Right atrium auricular region (tissue), 2 donors: ENCODE data around the gene PKLR. TPM values are rescaled to one million over a fixed set of nuclear protein-coding genes. Genes with fewer than 3 reads are reported as not detected.
A peak's percentile ranks its signal among the peaks of the same experiment; 100 is the strongest.

Source experiments
- DNase-seq: peaks from one replicate; pipeline ENCODE4 v3.0.0-alpha.2; 2019; ENCODE audit warnings: low spot score
- H3K27ac ChIP-seq, 2 donors: fragments of 200-600 bp; sonication (generic); 1 replicate in 1 of 2; 2 replicates in 1 of 2; pipeline ENCODE4 v1.5.1; 2016 to 2019
- H3K27me3 ChIP-seq, 2 donors: fragments of 200-600 bp; sonication (generic); one replicate each; pipeline versions ENCODE4 v1.5.1 to v1.6.0; 2017 to 2019
- H3K36me3 ChIP-seq: fragments of 200-600 bp; sonication (generic); one replicate; pipeline ENCODE4 v1.5.1; 2016
- H3K4me1 ChIP-seq, 2 donors: fragments of 200-600 bp; sonication (generic); one replicate each; pipeline versions ENCODE4 v1.5.1 to v1.6.0; 2017 to 2019
- H3K4me3 ChIP-seq, 2 donors: fragments of 200-600 bp; sonication (generic); 1 replicate in 1 of 2; 2 replicates in 1 of 2; pipeline ENCODE4 v1.5.1; 2017 to 2019; ENCODE audit warnings: mild to moderate bottlenecking in 1 of 2, moderate library complexity in 1 of 2
- H3K9me3 ChIP-seq, 2 donors: fragments of 200-600 bp; sonication (generic); one replicate each; pipeline ENCODE4 v1.5.1; 2019
- microRNA counts, 2 donors: library from miRNA; unstranded; fragments of <30 nt; microRNA quantifications; one replicate each; lab custom pipeline; 2016 to 2017
- microRNA-seq, 2 donors: library from miRNA; unstranded; fragments of <30 nt; microRNA quantifications; one replicate each; pipeline ENCODE4, GENCODE V29; 2016 to 2017; ENCODE audit warnings: borderline number of aligned reads in 2 of 2, borderline replicate concordance in 1 of 2
- total RNA-seq, 2 donors: library from RNA; depleted of rRNA; stranded (reverse); fragments of >200 nt; gene quantifications; one replicate each; pipeline ENCODE4 v1.1.0, GENCODE V29; 2016
- TF ChIP-seq, protein P1 (sequence below), 2 donors: fragments of 200-600 bp; sonication (generic); IDR thresholded peaks; one replicate each; pipeline ENCODE4 v1.5.1; 2019; ENCODE audit warnings: antibody characterized with exemption in 2 of 2

The PKLR gene
- total RNA-seq, 2 donors from 2014 or later, result not detected

DNA sequence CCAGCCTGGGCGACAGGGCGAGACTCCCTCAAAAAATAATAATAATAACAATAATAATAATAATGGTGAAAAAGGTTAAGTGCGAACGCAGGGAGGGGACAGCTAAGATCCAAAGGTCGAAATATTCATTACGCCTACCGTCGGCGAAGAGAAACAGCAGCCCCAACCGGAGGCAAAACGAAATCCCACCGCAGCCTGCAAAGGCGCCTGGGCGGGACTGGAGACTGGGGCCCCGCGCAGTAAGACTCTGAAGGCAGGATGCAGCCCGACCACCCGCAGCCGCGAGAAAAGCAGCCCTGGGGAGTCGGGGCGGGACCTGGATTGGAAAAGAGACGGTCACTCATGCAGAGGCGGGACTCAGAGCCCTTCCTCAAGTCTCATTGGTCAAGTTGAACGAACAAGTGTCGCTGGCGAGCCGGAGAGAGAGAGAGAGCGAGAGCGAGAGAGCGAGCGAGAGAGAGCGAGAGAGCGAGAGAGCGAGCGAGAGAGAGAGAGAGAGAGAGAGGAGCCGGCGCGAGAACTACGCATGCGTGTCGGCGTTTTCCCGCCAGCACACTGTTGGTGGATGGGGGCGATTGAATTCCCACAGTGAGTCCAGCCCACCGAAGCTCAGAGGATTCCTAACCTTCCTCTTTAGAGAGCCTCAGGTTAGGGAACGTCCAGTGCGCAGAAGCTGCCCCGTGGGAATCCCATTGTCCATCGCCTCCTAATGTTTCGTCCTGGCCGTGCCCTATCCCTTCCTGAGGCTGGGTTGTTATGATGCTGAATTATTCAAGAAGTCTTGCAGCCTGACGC is 56.7 kb downstream of the PKLR start:
- no peaks in the 10 kb centered on the region for H3K9me3 ChIP-seq
- peaks cover 9% of the 10 kb centered on the region for H3K36me3 ChIP-seq
- TF ChIP-seq, protein P1, sequence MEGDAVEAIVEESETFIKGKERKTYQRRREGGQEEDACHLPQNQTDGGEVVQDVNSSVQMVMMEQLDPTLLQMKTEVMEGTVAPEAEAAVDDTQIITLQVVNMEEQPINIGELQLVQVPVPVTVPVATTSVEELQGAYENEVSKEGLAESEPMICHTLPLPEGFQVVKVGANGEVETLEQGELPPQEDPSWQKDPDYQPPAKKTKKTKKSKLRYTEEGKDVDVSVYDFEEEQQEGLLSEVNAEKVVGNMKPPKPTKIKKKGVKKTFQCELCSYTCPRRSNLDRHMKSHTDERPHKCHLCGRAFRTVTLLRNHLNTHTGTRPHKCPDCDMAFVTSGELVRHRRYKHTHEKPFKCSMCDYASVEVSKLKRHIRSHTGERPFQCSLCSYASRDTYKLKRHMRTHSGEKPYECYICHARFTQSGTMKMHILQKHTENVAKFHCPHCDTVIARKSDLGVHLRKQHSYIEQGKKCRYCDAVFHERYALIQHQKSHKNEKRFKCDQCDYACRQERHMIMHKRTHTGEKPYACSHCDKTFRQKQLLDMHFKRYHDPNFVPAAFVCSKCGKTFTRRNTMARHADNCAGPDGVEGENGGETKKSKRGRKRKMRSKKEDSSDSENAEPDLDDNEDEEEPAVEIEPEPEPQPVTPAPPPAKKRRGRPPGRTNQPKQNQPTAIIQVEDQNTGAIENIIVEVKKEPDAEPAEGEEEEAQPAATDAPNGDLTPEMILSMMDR (IDR thresholded peaks at IDR 0.05), result peak; percentile 44 to 100

DNA sequence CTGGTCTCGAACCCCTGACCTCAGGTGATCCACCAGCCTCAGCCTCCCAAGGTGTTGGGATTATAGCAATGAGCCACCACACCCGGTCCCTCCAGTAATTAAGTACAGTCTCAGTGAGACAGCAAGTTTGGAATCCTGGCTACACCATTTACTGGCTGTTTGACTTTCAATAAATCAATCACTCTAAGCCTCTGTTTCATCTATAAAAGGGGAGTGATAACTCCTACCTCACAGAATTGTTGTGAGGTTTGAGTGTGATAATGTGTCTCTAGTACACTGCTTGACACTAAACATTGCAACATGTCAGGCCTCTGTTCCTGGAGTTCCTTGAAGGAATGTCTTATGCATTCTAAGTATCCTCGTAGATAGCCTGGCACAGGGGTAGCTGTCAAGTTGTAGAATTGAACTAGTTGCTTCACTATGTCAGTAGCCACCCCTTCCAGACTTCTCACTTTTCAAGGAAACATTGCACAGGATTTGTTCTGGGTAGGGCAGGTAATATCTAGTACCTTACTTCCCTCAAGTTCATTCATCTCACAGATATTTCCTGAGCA is 58.4 kb downstream of the PKLR start:
- Histone ChIP-seq H3K4me1 (peaks cover 3 to 26% of the 10 kb centered on the region in 2 donors), H3K36me3 (peaks cover 5% of the 10 kb centered on the region), H3K27me3 (no peaks in the 10 kb centered on the region), H3K4me3 (peak overlapping the region in 1 of 2 donors; percentile 63), H3K27ac (peak overlapping the region; percentile 89 to 92), H3K9me3 (no peaks in the 10 kb centered on the region)
- TF ChIP-seq, protein P1 (IDR thresholded peaks at IDR 0.05), result no peak
- DNase-seq, result no peak

More for the DNA sequence above, 56.7 kb downstream of the PKLR start:
- H3K27me3 ChIP-seq, result no peaks in the 10 kb centered on the region
- H3K27ac ChIP-seq, result peak overlapping the region; percentile 89 to 92
- H3K4me1 ChIP-seq, result peaks cover 3 to 26% of the 10 kb centered on the region in 2 donors
- DNase-seq, result peak; percentile 99
- peak overlapping the region; percentile 58 to 63 for H3K4me3 ChIP-seq

DNA sequence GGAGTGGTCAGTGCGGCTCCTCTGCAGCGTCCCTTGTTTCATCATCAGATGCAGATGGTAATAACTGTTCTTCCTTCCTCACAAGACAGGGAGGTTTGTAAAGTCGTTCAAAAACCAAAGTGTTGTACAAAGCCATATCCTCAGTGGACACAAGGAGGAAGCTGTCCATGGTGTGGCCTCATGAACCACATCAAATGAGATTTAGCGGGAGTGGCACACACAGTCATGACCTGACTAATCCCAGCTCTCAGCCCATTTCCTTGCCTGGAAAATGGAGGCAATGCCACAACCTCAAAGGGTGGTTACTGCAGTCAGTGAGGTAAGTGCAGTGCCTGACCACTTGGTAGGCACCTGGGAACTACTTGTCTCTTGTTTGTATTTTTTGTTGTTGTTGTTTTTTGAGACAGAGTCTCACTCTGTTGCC is 59.4 kb downstream of the PKLR start:
- Histone ChIP-seq H3K27ac (peak overlapping the region in 1 of 2 donors; percentile 12), H3K4me1 (peaks cover 3 to 26% of the 10 kb centered on the region in 2 donors), H3K9me3 (no peaks in the 10 kb centered on the region), H3K36me3 (peaks cover 3% of the 10 kb centered on the region), H3K4me3 (no peak overlapping the region), H3K27me3 (no peaks in the 10 kb centered on the region)
- TF ChIP-seq, protein P1 (IDR thresholded peaks at IDR 0.05), result no peak
- DNase-seq, result no peak

GRCh38 chr1:155241069-155241679 is 60.1 kb downstream of the PKLR start:
- Histone ChIP-seq H3K27ac (peak overlapping the region; percentile 12 to 35), H3K27me3 (no peaks in the 10 kb centered on the region), H3K9me3 (no peaks in the 10 kb centered on the region), H3K36me3 (peaks cover 7% of the 10 kb centered on the region), H3K4me1 (peaks cover 3 to 26% of the 10 kb centered on the region in 2 donors), H3K4me3 (peak overlapping the region; percentile 31 to 45)
- TF ChIP-seq, protein P1 (IDR thresholded peaks at IDR 0.05), result no peak
- peak; percentile 86 for DNase-seq

MicroRNAs within 50 kb of the gene (microRNA counts, 767-probe panel; counts per million panel counts)
- microRNA hsa-miR-555 (lab: Ali Mortazavi, UCI), result 0 to 496 counts per million in 2 donors

Small RNA genes within 50 kb of the gene (microRNA-seq; reads per million reads assigned to microRNA genes)
- 0 reads per million in 2 donors for gene MIR555

Other genes with a start within 250 kb of the PKLR start
- 1 to 10 TPM; 2.2 to 3.5 TPM for gene EFNA4, start 237.7 kb downstream of the PKLR start, total RNA-seq
- 1 to 10 TPM in 1 of 2 donors, not detected in 1; 3.2 TPM for gene EFNA3, start 222.6 kb downstream of the PKLR start, total RNA-seq
- 10 to 100 TPM; 24.8 to 41.4 TPM for gene EFNA1, start 173.6 kb downstream of the PKLR start, total RNA-seq
- gene SLC50A1, start 165.6 kb downstream of the PKLR start, total RNA-seq, result 1 to 10 TPM; 3.7 to 10.0 TPM
- gene DPM3, start 160.9 kb downstream of the PKLR start, total RNA-seq, result 10 to 100 TPM; 46.5 to 47.8 TPM
- 100 to 1,000 TPM; 124 to 147 TPM for gene KRTCAP2, start 128.1 kb downstream of the PKLR start, total RNA-seq
- under 1 TPM in 1 of 2 donors, not detected in 1; 0.20 TPM for gene TRIM46, start 127.6 kb downstream of the PKLR start, total RNA-seq
- gene THBS3, start 93.5 kb downstream of the PKLR start, total RNA-seq, result 10 to 100 TPM; 10.9 to 11.2 TPM
- 10 to 100 TPM; 16.2 to 27.0 TPM for gene MTX1, start 92.7 kb downstream of the PKLR start, total RNA-seq
- gene ENTREP3, start 46.0 kb downstream of the PKLR start, total RNA-seq, result 10 to 100 TPM; 14.4 to 15.5 TPM
- 10 to 100 TPM; 77.2 to 77.7 TPM for gene SCAMP3, start 39.1 kb downstream of the PKLR start, total RNA-seq
- 10 to 100 TPM in 1 of 2 donors, 1 to 10 TPM in 1; 9.8 to 16.4 TPM for gene CLK2, start 27.9 kb downstream of the PKLR start, total RNA-seq
- under 1 TPM; 0.35 to 0.41 TPM for gene HCN3, start 24.0 kb downstream of the PKLR start, total RNA-seq
- gene FDPS, start 7.4 kb upstream of the PKLR start, total RNA-seq, result 10 to 100 TPM; 65.3 to 73.1 TPM
- gene RUSC1, start 19.5 kb upstream of the PKLR start, total RNA-seq, result 10 to 100 TPM; 20.2 to 23.9 TPM